GM10266 (cell line): ENCODE results near the gene MYO18A.

Experiments
- DNase-seq: peaks from one replicate; pipeline ENCODE4 v3.0.0; 2012; ENCODE audit errors: extremely low spot score
- CTCF ChIP-seq: IDR thresholded peaks from 2 replicates; pipeline ENCODE4 v1.5.1; 2012; ENCODE audit warnings: mild to moderate bottlenecking, low read depth; ENCODE audit not compliant: control insufficient read depth, insufficient read depth; ENCODE audit errors: missing control alignments

Gene MYO18A

GRCh38 chr17:29036584-29036983, 143.6 kb downstream of the MYO18A start:
- TF ChIP-seq CTCF, result no peak
- no peak for DNase-seq

GRCh38 chr17:29034510-29034909, 145.7 kb downstream of the MYO18A start:
- TF ChIP-seq CTCF, result no peak
- no peak for DNase-seq

GRCh38 chr17:29032857-29033197, 147.4 kb downstream of the MYO18A start:
- DNase-seq, result no peak
- no peak for TF ChIP-seq CTCF

GRCh38 chr17:29032013-29032856, 148.0 kb downstream of the MYO18A start:
- DNase-seq, result no peak
- TF ChIP-seq CTCF, result no peak

- DNase-seq, result no peak
- TF ChIP-seq CTCF, result no peak
These were observed 148.7 kb downstream of the MYO18A start for GRCh38 chr17:29031488-29031887.

- TF ChIP-seq CTCF, result no peak
- DNase-seq, result no peak
These were observed 155.8 kb downstream of the MYO18A start for GRCh38 chr17:29024316-29024952.

- no peak for DNase-seq
- no peak for TF ChIP-seq CTCF
These were observed 158.1 kb downstream of the MYO18A start for GRCh38 chr17:29022074-29022473.
